HG03280 (cell line): ENCODE data around the gene TRIM31.
"Not testable (repeated sequence)": the region's sequence is repeated elsewhere in the genome, so short reads cannot be mapped to it uniquely, and the experiment has no call there.

Experiments used
- ATAC-seq: cut with Tn5 transposase; IDR thresholded peaks from one replicate; pipeline ENCODE4 v1.9.1; 2021; ENCODE audit warnings: mild to moderate bottlenecking, moderate library complexity; ENCODE audit not compliant: unreplicated experiment

Gene TRIM31

DNA sequence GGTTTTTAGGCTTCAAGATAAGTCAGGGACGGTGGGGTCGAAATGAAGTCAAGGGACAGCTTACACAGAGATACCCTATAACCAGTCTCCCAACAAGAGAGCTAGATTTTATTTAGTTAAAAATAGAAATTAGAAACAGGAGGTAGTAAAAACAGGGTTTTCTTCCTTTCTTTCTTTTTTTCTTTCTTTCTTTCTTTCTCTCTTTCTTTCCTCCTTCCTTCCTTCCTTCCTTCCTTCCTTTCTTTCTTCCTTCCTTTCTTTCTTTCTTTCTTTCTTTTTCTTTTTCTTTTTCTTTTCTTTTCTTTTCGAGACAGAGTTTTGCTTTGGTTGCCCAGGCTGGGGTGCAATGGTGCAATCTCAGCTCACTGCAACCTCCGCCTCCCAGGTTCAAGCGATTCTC is 5.8 kb upstream of the TRIM31 start:
- ATAC-seq: not testable (repeated sequence)

DNA sequence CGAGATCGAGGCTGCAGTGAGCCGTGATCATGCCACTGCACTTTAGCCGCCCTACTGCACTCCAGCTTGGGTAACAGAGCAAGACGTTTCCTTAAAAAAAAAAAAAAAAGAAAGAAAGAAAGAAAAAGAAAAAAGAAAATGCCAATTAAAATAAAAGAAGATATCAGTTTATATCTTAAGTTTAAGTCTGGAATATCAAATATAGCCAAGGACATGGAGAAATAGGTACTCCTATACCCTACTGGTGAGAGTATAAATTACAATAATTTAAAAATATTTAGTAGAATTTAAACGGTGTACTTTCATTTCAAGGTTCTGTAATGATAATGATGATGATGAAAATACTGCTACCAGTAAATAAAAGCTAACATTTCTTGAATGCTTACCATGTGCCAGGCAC is 3.8 kb upstream of the TRIM31 start:
- ATAC-seq: no peak

- ATAC-seq: no peak
These were observed 951 bp upstream of the TRIM31 start for GRCh38 chr6:30113841-30114240.

DNA sequence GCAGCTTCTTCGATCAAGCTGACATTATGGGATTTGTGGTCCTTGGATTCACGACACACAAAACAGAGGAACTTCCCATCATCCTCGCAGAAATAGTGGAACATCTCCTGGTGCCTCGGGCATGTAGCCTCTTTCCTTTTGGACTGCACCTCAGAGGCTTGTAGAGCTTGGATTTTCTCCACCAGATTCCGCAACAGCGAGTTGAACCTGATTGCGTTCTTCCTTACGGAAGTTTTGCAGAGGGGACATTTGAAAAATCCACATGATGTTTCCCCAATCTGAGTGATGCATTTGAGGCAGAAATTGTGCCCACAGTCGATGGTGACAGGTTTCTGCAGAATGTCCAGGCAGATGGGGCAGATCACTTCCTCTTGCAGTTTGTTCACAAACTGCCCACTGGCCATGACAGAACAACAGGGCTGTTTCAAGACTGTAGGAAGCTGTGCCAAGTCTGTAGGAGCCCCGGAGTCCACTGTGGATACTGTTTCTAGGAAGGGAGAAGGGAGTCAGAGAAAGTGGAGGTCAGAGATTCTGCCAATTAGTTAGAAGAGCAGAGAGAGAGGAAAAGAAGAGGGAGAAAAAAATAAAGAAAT is 392 bp downstream of the TRIM31 start:
- ATAC-seq: no peak

DNA sequence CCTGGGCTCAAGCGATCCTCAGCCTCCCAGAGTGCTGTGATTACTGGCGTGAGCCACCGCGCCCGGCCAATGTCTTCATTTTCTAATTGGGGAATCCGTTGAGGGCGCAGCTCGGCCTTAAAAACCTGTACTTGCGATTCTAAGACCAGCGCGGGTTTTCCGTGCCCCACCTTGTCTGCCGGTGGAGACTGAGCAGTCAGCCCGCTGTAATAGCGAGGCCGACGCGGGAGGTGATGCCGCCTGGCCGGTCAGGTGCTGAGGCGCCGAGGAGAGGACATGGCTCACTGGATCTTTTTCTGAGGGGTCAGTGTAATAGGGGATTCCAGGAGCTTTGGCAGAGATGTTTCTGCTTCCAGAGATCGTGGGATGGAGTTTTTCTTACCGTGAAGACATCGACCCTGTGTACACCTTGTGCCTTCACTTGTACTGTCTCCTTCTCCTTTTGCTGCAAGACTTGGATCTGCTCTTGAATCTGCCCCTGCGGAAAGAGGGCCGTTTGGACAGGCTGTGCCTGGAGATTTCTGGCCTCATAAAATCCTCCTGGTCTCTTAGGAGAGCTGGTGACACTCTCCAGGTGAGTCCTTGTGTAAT is 1.5 kb downstream of the TRIM31 start:
- ATAC-seq: no peak

- no peak for ATAC-seq
These were observed 8.2 kb downstream of the TRIM31 start for GRCh38 chr6:30104661-30105060.

DNA sequence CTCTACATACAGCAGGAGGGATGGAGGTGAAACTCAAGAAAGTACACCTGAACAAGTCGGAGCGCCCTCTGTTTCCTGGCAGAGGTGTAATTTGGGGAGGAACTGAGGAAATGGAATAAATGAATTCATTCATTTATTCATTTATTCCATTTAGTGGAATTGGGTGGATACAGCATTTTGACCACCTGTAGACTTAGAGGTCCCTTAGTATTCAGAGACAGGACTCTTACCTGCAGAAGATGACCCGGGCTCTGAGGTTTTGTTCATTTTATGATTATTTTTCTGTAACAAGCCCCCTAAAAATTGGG is 9.1 kb downstream of the TRIM31 start:
- ATAC-seq: no peak

- peak; percentile 67 for ATAC-seq
These were observed 9.7 kb downstream of the TRIM31 start for GRCh38 chr6:30102970-30103871.

GRCh38 chr6:30102414-30102969 is 10.4 kb downstream of the TRIM31 start:
- ATAC-seq: no peak

DNA sequence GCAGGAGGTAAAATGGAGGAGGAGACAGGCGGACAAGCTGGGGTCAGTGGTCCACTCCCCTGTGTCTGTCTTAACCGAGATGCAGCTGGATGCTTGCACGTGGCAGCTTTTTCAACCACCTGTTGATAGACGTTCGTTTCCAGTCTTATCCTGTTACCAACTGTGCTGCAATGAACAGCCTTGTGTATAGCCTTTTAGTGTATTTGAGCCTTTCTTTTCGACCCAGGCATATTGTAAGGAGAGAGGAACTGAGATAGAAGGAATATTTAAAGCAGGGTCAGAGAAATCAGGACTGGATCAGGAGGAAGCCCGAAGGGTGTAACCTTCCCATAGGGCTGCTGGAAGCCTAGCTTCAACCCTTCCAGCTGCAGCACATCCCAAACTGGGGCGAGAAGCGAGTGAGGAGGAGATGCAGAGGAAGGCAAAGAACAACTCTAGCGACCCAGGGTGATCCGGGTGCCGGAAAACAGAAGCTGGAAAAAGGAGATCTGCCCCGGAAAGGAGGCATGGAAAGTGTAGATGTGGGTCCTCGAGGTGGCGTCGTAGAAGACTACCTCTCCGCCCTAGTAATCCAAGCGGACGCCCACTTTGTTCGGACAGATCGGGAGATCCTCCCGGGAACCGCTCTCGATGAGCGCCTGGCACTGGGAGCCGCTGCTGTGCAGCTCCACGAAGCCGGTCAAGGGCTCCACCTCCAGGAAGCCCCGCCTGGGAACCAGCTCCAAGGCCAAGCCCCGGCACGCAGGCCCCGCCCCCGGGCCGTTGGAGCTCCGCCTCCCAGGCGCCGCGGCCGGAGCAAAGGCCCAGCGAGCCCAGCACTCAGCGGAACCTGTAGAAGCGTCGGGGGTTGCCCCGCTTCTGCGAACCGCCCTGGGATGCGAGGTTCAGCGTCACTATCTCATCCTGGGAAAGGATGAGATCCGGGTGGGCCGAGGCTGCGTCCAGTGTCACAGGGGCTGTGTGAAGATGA is 11.2 kb downstream of the TRIM31 start:
- peak; percentile 68 for ATAC-seq

DNA sequence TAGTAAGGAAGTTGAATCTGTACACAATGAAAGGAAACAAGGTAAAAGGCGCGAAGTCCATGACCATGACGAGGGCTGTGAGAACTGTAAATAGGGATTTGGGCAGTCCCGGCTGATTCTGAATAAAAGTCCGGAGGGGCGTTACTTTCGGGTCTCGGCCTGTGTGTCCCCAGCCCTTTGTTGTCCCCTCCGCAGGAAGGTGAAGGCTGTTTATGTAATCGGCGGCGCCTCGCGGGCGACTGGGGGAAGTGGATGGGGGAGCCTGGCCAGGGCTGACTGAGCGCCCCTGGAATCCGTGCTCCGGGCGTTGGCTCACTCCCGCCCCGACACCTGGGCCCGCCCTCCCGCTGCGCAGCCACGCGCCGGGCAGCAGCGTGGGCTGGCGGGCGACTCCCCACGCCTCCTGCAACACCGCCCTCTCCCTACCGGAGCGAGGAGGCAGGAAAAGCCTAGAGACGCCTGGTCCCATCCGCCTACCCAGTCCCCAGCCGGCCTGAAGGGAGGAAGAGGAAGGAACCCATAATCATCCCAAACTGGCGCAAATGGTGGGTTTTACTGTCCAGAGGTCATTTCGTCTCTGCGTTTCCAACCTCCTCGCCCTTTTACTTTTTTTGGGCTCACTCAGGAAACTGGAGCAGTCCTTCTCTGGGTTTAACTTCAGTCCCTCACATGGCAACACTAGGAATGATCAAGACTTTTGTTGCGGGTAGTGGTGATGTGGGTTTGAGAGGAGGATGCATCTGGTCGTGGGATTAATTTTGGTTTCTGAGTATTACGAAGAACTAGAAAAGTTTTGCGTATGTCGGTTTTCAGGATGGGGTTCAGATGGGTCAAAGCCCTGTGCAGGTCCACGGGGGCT is 12.1 kb downstream of the TRIM31 start:
- no peak for ATAC-seq

DNA sequence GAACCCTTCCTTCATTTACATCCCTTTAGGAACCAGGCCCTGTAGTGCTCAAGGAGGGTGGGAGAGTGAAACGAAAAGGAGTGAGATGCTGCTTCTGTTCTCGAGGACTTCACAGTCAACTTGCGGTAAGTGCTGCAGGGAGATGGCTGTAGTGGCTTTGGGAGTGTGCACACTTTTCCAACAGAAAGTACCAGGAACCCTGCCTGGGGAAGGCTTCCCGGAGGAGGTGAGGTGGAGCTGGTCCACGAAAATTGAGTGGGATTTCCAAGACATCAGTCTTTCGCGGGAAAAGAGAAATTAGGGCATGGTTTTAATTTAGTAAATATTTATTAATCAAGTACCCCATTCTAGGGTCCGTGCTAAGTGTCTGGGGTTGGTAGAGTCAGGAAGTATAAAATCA is 12.7 kb downstream of the TRIM31 start:
- ATAC-seq: no peak

DNA sequence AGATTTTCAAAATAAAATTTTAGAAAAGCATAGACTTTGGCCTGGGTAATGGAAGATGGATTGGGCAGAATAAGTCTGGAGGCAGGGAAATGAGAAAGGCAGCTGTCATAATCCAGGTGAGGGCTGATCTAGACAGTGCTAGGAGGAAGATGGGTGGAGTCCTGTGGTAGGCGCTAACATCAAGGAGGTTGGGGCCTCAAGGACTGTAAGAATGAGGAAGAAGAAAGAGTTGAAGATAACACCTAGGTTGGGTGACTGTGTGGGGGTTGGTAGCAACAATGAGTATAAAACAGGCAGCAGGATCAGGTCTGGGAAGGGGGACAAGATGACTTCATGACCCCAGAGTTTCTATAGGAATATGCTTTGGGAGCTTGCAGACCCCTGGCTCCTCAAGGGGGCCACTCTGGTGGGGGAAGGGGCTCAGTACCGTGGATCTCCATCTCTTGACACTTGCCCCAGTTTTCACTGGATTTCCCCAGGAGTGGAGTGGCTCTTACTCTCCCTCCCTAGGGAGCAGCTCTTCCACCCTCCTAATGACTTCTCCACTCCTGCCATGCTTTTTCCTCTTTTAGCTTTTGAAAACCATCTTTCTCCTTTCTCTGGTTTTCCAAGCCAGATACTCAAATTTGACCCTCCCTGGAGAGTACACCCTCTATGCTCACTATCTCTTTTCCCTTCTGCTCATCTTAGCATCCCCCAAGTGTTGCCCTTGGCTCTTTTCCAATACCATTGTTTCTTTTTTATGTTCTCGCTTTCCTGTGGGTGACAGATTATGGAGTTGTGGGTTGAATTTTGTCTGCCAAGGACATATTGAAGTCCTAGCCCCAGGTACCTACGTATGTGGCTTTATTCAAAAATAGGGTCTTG is 14.8 kb downstream of the TRIM31 start:
- no peak for ATAC-seq

DNA sequence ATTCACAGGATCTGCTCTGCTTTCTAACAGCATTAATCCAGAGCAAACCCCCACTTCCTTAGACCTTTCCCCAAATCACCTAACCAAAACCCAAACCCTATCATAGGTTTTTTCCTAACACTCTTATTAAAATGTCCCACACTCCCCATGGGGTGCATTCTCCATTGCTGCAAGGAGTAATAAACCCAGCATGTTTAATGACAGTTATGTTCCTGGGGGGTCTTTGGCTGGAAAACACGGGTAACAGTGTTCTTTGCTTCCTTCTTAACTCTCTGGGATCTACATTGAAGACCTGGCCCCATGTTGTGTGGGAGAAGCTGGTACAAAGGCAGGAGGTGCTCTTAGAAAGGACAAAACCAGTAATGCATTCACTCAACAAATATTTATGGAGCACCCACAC is 16.1 kb downstream of the TRIM31 start:
- ATAC-seq: no peak

GRCh38 chr6:30093951-30094661 is 18.8 kb downstream of the TRIM31 start:
- ATAC-seq: no peak

GRCh38 chr6:30092852-30093543 is 19.9 kb downstream of the TRIM31 start:
- ATAC-seq: no peak

GRCh38 chr6:30091577-30092381 is 21.1 kb downstream of the TRIM31 start:
- no peak for ATAC-seq
